Stomach (tissue), 9 donors: ENCODE data around the gene PPP5C. TPM values are rescaled to one million over a fixed set of nuclear protein-coding genes. Genes with fewer than 3 reads are reported as not detected.

ENCODE experiments used
- DNase-seq, 2 donors: peaks; one replicate each; pipeline versions ENCODE4 v3.0.0 to v3.0.0-alpha.2; 2013 to 2019
- H3K27ac ChIP-seq, 5 donors: fragments of 200-600 bp in 4 of 5; sonication (generic) in 4 of 5; one replicate each; pipeline ENCODE4 v1.5.1; 2013 to 2019; ENCODE audit warnings: mild to moderate bottlenecking in 1 of 5, moderate library complexity in 1 of 5
- H3K27me3 ChIP-seq, 3 donors: fragments of 200-600 bp; sonication (generic); one replicate each; pipeline ENCODE4 v1.5.1; 2017 to 2019; ENCODE audit warnings: mixed run types in 1 of 3
- H3K36me3 ChIP-seq, 4 donors: fragments of 200-600 bp; sonication (generic); 1 replicate in 3 of 4; 2 replicates in 1 of 4; pipeline ENCODE4 v1.5.1; 2016 to 2019
- H3K4me1 ChIP-seq, 4 donors: fragments of 200-600 bp; sonication (generic); one replicate each; pipeline ENCODE4 v1.5.1; 2016 to 2019
- H3K4me3 ChIP-seq, 4 donors: fragments of 200-600 bp; sonication (generic) in 3 of 4; one replicate each; pipeline ENCODE4 v1.5.1; 2016 to 2019; ENCODE audit warnings: mild to moderate bottlenecking in 1 of 4
- H3K9me3 ChIP-seq, 4 donors: fragments of 200-600 bp; sonication (generic); one replicate each; pipeline ENCODE4 v1.5.1; 2016 to 2019
- EP300 ChIP-seq: sonication (generic); formaldehyde crosslinking; IDR thresholded peaks from one replicate; pipeline ENCODE4 v1.6.1; 2017; ENCODE audit warnings: antibody characterized with exemption
- POLR2A ChIP-seq, 4 donors: fragments of 450-650 bp; IDR thresholded peaks; one replicate each; pipeline ENCODE4 v1.6.1; 2016; ENCODE audit warnings: antibody characterized with exemption in 4 of 4, control low read depth in 2 of 4, mild to moderate bottlenecking in 1 of 4, moderate library complexity in 1 of 4
- POLR2AphosphoS5 ChIP-seq, 3 donors: sonication (generic); formaldehyde crosslinking; IDR thresholded peaks; one replicate each; pipeline ENCODE4 v1.6.1; 2016; ENCODE audit warnings: antibody characterized with exemption in 3 of 3
- WGBS, 5 donors: extraction: QIAGEN DNeasy Blood & Tissue Kit in 3 of 5; methylation state at CpG; one replicate each; pipeline versions ENCODE4 v1.1.5 to v1.1.7; 2013 to 2018; 5-methylcytosine and 5-hydroxymethylcytosine counted together
- intact Hi-C: fragments of 100-400 bp; cut with DNase I; formaldehyde crosslinking; loops from one replicate; pipeline ENCODE4 v1.15.1; 2023; ENCODE audit warnings: low total_unique reads
- polyA plus RNA-seq, 3 donors: library from polyadenylated mRNA; stranded (reverse); fragments of 200-250 nt; gene quantifications; one replicate each; pipeline ENCODE4 v1.2.3, GENCODE V29; 2013
- total RNA-seq, 5 donors: library from RNA; depleted of rRNA; stranded (reverse); fragments of >200 nt; gene quantifications; one replicate each; pipeline versions ENCODE4 v1.1.0 to v1.2.3, GENCODE V29; 2014 to 2016
- TF ChIP-seq, protein P1 (sequence below), 7 experiments: fragments of 450-650 bp in 4 of 7; fragments of 200-600 bp in 3 of 7; sonication (generic) in 3 of 7; IDR thresholded peaks; one replicate each; pipeline ENCODE4 v1.5.1; 2016 to 2019; ENCODE audit warnings: antibody characterized with exemption in 7 of 7, control low read depth in 2 of 7, mild to moderate bottlenecking in 1 of 7
- donor health status: healthy with polysubstance abuse.
- donor health status: Bipolar disorder and iron deficiency.
- donor health status: healthy.

PPP5C gene
- total and polyA plus RNA-seq, 8 donors = 29.6 to 124 (median 63.4) TPM

DNA sequence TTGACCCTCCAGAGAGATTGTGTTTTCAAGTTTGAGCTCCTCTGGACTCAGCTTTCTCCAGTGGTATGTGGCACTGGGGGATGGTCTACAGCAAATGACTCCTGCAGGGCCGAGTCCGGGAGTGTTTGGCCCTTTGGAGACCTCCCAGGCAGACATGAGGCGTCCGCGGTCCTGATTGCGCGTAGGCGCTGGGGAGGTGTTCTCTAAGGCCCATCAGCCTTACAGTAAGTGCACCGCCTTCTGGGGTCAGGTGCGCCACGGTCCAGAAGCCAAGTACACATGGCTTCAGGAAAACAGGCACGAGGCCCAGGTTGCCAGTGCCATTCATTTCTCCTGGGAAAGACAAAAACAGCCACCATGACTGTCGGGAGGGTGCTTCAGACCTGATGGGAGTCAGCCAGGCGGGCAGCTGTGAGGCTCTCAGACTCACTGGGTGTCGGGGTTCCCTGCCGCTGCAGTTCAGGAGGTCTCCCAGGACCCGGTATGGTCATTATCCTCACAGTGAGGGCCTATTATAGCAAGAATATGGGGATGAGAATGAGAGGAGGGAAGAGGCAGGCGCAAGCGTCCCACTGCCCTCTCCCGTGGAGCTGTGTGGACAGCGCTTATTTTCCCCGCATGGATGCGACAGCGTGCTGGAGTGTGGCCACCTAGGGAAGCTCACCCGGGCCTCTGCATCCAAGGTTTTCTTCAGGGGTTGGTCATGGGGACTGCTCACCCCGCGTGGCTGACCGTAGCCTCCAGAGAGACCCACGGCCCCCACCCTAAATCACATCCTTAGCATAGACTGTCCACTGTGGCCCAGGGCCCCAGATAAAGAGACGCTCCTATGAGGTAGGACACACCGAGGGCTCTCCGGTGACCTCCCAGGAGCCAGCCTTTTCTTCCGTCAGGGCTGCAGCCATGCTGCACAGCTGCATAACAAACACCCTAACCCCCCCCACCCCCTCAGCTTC is 44.7 kb downstream of the PPP5C start:
- 88 to 91% (median 90%) methylated on average over 30 to 33 of the region's 33 CpGs for whole genome bisulfite sequencing, 5 donors
- Histone ChIP-seq H3K4me1 (peaks cover 7 to 25% (median 12%) of the 10 kb centered on the region in 4 donors), H3K27ac (peak overlapping the region in 1 of 5 donors; percentile 25), H3K9me3 (no peaks in the 10 kb centered on the region), H3K27me3 (no peaks in the 10 kb centered on the region), H3K36me3 (peaks cover 46 to 72% (median 66%) of the 10 kb centered on the region in 4 donors), H3K4me3 (no peak overlapping the region)
- intact Hi-C loops = loop anchor here (5.0 kb wide), 1 partner anchor 96 kb away; no protein-coding TSS in a partner anchor
- DNase-seq = no peak
- TF ChIP-seq POLR2A (IDR thresholded peaks at IDR 0.05) = no peak
- TF ChIP-seq, protein P1, sequence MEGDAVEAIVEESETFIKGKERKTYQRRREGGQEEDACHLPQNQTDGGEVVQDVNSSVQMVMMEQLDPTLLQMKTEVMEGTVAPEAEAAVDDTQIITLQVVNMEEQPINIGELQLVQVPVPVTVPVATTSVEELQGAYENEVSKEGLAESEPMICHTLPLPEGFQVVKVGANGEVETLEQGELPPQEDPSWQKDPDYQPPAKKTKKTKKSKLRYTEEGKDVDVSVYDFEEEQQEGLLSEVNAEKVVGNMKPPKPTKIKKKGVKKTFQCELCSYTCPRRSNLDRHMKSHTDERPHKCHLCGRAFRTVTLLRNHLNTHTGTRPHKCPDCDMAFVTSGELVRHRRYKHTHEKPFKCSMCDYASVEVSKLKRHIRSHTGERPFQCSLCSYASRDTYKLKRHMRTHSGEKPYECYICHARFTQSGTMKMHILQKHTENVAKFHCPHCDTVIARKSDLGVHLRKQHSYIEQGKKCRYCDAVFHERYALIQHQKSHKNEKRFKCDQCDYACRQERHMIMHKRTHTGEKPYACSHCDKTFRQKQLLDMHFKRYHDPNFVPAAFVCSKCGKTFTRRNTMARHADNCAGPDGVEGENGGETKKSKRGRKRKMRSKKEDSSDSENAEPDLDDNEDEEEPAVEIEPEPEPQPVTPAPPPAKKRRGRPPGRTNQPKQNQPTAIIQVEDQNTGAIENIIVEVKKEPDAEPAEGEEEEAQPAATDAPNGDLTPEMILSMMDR (IDR thresholded peaks at IDR 0.05) = no peak
- TF ChIP-seq POLR2AphosphoS5 (IDR thresholded peaks at IDR 0.05) = no peak
- TF ChIP-seq EP300 = no peak

DNA sequence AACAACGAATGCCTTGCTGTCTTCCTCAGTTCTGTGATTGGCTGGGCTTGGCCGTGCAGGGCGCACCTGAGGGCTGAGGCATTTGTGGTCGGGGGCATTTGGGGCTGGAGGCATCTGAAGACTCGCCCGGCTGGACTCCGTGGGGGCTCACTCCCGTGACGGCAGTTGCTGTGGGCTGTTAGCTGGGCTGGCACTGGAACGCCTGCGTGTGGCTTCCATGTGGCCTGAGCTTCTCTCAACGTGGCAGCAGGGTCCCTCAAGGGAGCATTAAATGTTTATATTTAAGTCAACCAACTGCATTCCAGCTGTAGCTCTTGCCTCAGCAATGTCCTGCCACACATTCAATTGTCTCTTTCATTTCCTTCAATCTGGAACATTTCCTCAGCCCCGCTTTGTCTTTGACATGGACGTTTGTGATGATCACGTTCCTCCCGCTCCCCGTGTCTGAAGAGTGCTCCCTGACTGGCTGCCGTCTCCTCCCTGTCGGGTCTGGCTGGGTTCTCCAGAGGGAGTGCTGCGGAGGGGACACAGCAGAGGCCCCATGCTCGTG is 45.4 kb downstream of the PPP5C start:
- TF ChIP-seq EP300 (no peak), POLR2AphosphoS5 (IDR thresholded peaks at IDR 0.05) (no peak), POLR2A (IDR thresholded peaks at IDR 0.05) (no peak)
- TF ChIP-seq, protein P1 (IDR thresholded peaks at IDR 0.05) = no peak
- 46 to 68% (median 62%) methylated on average over 21 of the region's 21 CpGs for WGBS, 5 donors
- DNase-seq = peak in 1 of 2 donors; percentile 64
- Histone ChIP-seq H3K4me3 (no peak overlapping the region), H3K36me3 (peaks cover 40 to 64% (median 59%) of the 10 kb centered on the region in 4 donors), H3K9me3 (no peaks in the 10 kb centered on the region), H3K4me1 (peaks cover 7 to 25% (median 12%) of the 10 kb centered on the region in 4 donors), H3K27me3 (no peaks in the 10 kb centered on the region), H3K27ac (peak overlapping the region in 2 of 5 donors; percentile 11 to 25)
- intact Hi-C loops = loop anchor here (5.0 kb wide), 1 partner anchor 95 kb away; no protein-coding TSS in a partner anchor

DNA sequence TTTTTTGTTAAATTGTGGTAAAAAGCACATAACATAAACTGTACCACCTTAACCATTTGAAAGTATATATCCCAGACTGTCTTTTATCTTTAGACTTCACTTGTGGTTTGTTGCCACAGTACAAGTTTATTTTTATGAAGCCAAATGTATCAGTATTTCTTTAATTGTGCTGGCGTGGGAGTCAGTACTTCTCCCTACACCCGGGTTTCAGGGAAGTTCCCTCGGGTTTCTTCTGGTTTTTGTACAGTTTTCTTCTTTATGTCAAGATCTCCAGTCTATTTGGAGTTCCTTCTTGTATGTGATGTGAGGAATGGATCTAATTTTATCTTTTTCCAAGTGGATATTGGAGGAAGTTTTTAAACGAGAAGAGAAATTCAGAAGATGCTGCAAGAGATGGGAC is 46.0 kb downstream of the PPP5C start:
- Histone ChIP-seq H3K36me3 (peaks cover 35 to 59% (median 54%) of the 10 kb centered on the region in 4 donors), H3K27me3 (peaks cover 0 to 2% (median 0%) of the 10 kb centered on the region in 3 donors), H3K4me3 (no peak overlapping the region), H3K27ac (peak overlapping the region in 1 of 5 donors; percentile 11), H3K4me1 (peaks cover 7 to 25% (median 12%) of the 10 kb centered on the region in 4 donors), H3K9me3 (no peaks in the 10 kb centered on the region)
- 33 to 51% (median 41%) methylated on average over 4 of the region's 4 CpGs for WGBS, 5 donors
- DNase-seq = no peak
- TF ChIP-seq POLR2A (IDR thresholded peaks at IDR 0.05) (no peak), EP300 (no peak), POLR2AphosphoS5 (IDR thresholded peaks at IDR 0.05) (no peak)
- TF ChIP-seq, protein P1 (IDR thresholded peaks at IDR 0.05) = no peak
- intact Hi-C loops = loop anchor here (5.0 kb wide), 1 partner anchor 94 kb away; no protein-coding TSS in a partner anchor
